HepG2 (cell line): ENCODE measurements around the gene HDLBP. TPM values are rescaled to one million over a fixed set of nuclear protein-coding genes. Genes with fewer than 3 reads are reported as not detected.

ENCODE experiments used
- ATAC-seq: fragments of 200-7000 bp; cut with Tn5 transposase; 3 replicates; pipeline ENCODE4 v1.9.1; 2020; ENCODE audit warnings: mild to moderate bottlenecking, moderate library complexity
- BruUV-seq: library from RNA; stranded (reverse); fragments of 400-500 nt; replicated peaks from 2 replicates; lab custom pipeline; 2021; lab: Mats Ljungman, UMichigan
- CTCF ChIA-PET: fragments of 300-600 bp; formaldehyde crosslinking; extraction: SDS; loops from one replicate; lab custom pipeline; 2021; ENCODE audit warnings: low total read pairs, inconsistent platforms, low intra/inter-chr PET ratio; lab: Yijun Ruan, JAX
- POLR2A ChIA-PET: fragments of 350-600 bp; sonication (Branson Sonifier 250); formaldehyde crosslinking; loops from one replicate; lab custom pipeline; 2020; ENCODE audit warnings: antibody characterized with exemption, inconsistent platforms; lab: Yijun Ruan, JAX
- DNase-seq: peaks from one replicate; pipeline ENCODE4 v3.0.0-alpha.2; 2015; ENCODE audit warnings: low spot score
- FAIRE-seq: peaks from 3 replicates; lab custom pipeline; 2011; peaks lifted over from hg19 to GRCh38; lab: Jason Lieb, UNC
- H2AFZ ChIP-seq: one replicate; pipeline ENCODE4 v1.6.1; 2011; ENCODE audit warnings: low read length, inconsistent platforms
- H3K27ac ChIP-seq: fragments of 300-600 bp; 3 replicates; pipeline ENCODE4 v1.8.0; 2011; ENCODE audit warnings: mixed run types, mild to moderate bottlenecking, mixed read lengths, low read length, inconsistent platforms; ENCODE audit not compliant: insufficient read depth; ENCODE audit errors: extremely low read length
- H3K27me3 ChIP-seq, 2 experiments: fragments of 200-600 bp in 1 of 2; 2 replicates in 1 of 2; 3 replicates in 1 of 2; pipeline versions ENCODE4 v1.6.0 to v1.8.0; 2011; ENCODE audit warnings: low read length in 2 of 2, mild to moderate bottlenecking in 2 of 2, moderate library complexity in 2 of 2, inconsistent platforms in 1 of 2; ENCODE audit not compliant: insufficient read depth in 2 of 2, control insufficient read depth in 1 of 2
- H3K36me3 ChIP-seq, 2 experiments: fragments of 200-600 bp in 1 of 2; replicated peaks in 1 of 2; 2 replicates in 1 of 2; 3 replicates in 1 of 2; pipeline versions ENCODE4 v1.5.1 to v1.8.0; 2011; ENCODE audit warnings: low read length in 2 of 2, inconsistent platforms in 1 of 2; ENCODE audit not compliant: insufficient read depth in 2 of 2, control insufficient read depth in 1 of 2
- H3K4me1 ChIP-seq: 2 replicates; pipeline ENCODE4 v1.5.1; 2012; ENCODE audit warnings: low read length, inconsistent platforms; ENCODE audit not compliant: insufficient read depth
- H3K4me2 ChIP-seq: 2 replicates; pipeline ENCODE4 v1.6.0; 2011; ENCODE audit warnings: low read depth, low read length, inconsistent platforms
- H3K4me3 ChIP-seq, 3 experiments: fragments of 200-600 bp in 1 of 3; sonication (generic), shearing (Covaris generic) in 1 of 3; replicated peaks in 1 of 3; 2 replicates each; pipeline ENCODE4 v1.5.1; 2011 to 2016; ENCODE audit warnings: low read length in 3 of 3, inconsistent platforms in 2 of 3, low read depth in 2 of 3, mild to moderate bottlenecking in 2 of 3, control low read depth in 1 of 3, mixed read lengths in 1 of 3; ENCODE audit not compliant: insufficient read depth in 1 of 3
- H3K79me2 ChIP-seq: one replicate; pipeline ENCODE4 v1.6.1; 2011; ENCODE audit warnings: low read length, inconsistent platforms; ENCODE audit not compliant: insufficient read depth
- H3K9ac ChIP-seq: 2 replicates; pipeline ENCODE4 v1.6.0; 2011; ENCODE audit warnings: mild to moderate bottlenecking, low read depth, low read length, inconsistent platforms; ENCODE audit not compliant: insufficient read depth
- H3K9me3 ChIP-seq: 2 replicates; pipeline ENCODE4 v1.5.1; 2012; ENCODE audit warnings: mild to moderate bottlenecking, low read length
- H4K20me1 ChIP-seq: 2 replicates; pipeline ENCODE4 v1.6.0; 2011; ENCODE audit warnings: inconsistent platforms, mild to moderate bottlenecking, low read length, moderate library complexity; ENCODE audit not compliant: insufficient read depth
- BRF2 ChIP-seq: sonication (generic); formaldehyde crosslinking; IDR thresholded peaks from 2 replicates; pipeline ENCODE4 v1.8.1; 2022; ENCODE audit warnings: mild to moderate bottlenecking, missing genetic modification reagents
- DNMT3B ChIP-seq: conservative IDR thresholded peaks from 2 replicates; pipeline ENCODE4 v1.6.1; 2016; ENCODE audit warnings: missing biosample characterization, control low read depth
- HNRNPLL ChIP-seq: fragments of 200-400 bp; formaldehyde crosslinking; IDR thresholded peaks from 2 replicates; pipeline ENCODE4 v1.6.1; 2017; ENCODE audit warnings: mild to moderate bottlenecking, low read depth, low read length; ENCODE audit not compliant: poor library complexity, severe bottlenecking
- MTF2 ChIP-seq: sonication (generic); formaldehyde crosslinking; IDR thresholded peaks from 2 replicates; pipeline ENCODE4 v1.5.0; 2020; ENCODE audit warnings: missing genetic modification reagents, borderline replicate concordance
- ONECUT2 ChIP-seq: sonication (generic); formaldehyde crosslinking; IDR thresholded peaks from 2 replicates; pipeline ENCODE4 v1.4.0; 2020; ENCODE audit warnings: missing genetic modification reagents
- PAF1 ChIP-seq: IDR thresholded peaks from 2 replicates; pipeline ENCODE4 v1.6.1; 2016; ENCODE audit warnings: missing genetic modification reagents, missing compliant biosample characterization
- PLRG1 ChIP-seq: fragments of 450-650 bp; conservative IDR thresholded peaks from 2 replicates; pipeline ENCODE4 v1.6.1; 2016
- RBFOX2 ChIP-seq: fragments of 200-400 bp; formaldehyde crosslinking; IDR thresholded peaks from 2 replicates; pipeline ENCODE4 v1.6.1; 2017; ENCODE audit warnings: low read depth, mild to moderate bottlenecking, low read length
- RBM22 ChIP-seq: fragments of 200-400 bp; formaldehyde crosslinking; optimal IDR thresholded peaks from 2 replicates; pipeline ENCODE3; 2017; ENCODE audit warnings: mild to moderate bottlenecking, low read length, moderate library complexity
- REPIN1 ChIP-seq: sonication (generic); formaldehyde crosslinking; IDR thresholded peaks from 2 replicates; pipeline ENCODE4 v1.8.0; 2022; ENCODE audit warnings: missing genetic modification reagents, low read depth, mild to moderate bottlenecking, borderline replicate concordance
- SAFB2 ChIP-seq: sonication (generic); formaldehyde crosslinking; IDR thresholded peaks from 2 replicates; pipeline ENCODE4 v1.5.1; 2020; ENCODE audit warnings: missing genetic modification reagents, low read depth, mild to moderate bottlenecking, borderline replicate concordance
- SALL2 ChIP-seq: sonication (generic); formaldehyde crosslinking; IDR thresholded peaks from 2 replicates; pipeline ENCODE4 v1.8.1; 2023; ENCODE audit warnings: mild to moderate bottlenecking, missing genetic modification reagents, inconsistent platforms
- SIN3B ChIP-seq: fragments of 150-350 bp; IDR thresholded peaks from 2 replicates; pipeline ENCODE4 v1.6.1; 2014; ENCODE audit warnings: low read length
- TCF7 ChIP-seq: sonication (generic); IDR thresholded peaks from 2 replicates; pipeline ENCODE4 v1.6.1; 2016; ENCODE audit warnings: antibody characterized with exemption, low read depth
- TMF1 ChIP-seq: sonication (generic); formaldehyde crosslinking; IDR thresholded peaks from 2 replicates; pipeline ENCODE4 v1.8.1; 2022; ENCODE audit warnings: low read depth, missing genetic modification reagents
- ZBTB38 ChIP-seq: sonication (generic); formaldehyde crosslinking; IDR thresholded peaks from 2 replicates; pipeline ENCODE4 v1.5.1; 2020; ENCODE audit warnings: mild to moderate bottlenecking, missing genetic modification reagents
- ZNF136 ChIP-seq: sonication (generic); formaldehyde crosslinking; IDR thresholded peaks from 2 replicates; pipeline ENCODE4 v1.8.1; 2022; ENCODE audit warnings: low read depth, mild to moderate bottlenecking, moderate library complexity, missing genetic modification reagents
- ZNF230 ChIP-seq: sonication (generic); formaldehyde crosslinking; IDR thresholded peaks from 2 replicates; pipeline ENCODE4 v1.4.0; 2020; ENCODE audit warnings: mild to moderate bottlenecking, missing genetic modification reagents
- ZNF296 ChIP-seq: sonication (generic); formaldehyde crosslinking; conservative IDR thresholded peaks from 2 replicates; pipeline ENCODE4 v1.5.0; 2020; ENCODE audit warnings: mild to moderate bottlenecking, missing genetic modification reagents
- ZNF333 ChIP-seq: sonication (generic); formaldehyde crosslinking; IDR thresholded peaks from 2 replicates; pipeline ENCODE4 v1.4.0; 2020; ENCODE audit warnings: mild to moderate bottlenecking, missing genetic modification reagents, borderline replicate concordance
- ZNF660 ChIP-seq: sonication (generic); formaldehyde crosslinking; IDR thresholded peaks from 2 replicates; pipeline ENCODE4 v1.5.1; 2020; ENCODE audit warnings: mild to moderate bottlenecking, low read depth, missing genetic modification reagents, borderline replicate concordance
- WGBS: methylation state at CpG from one replicate; pipeline ENCODE4 v1.1.6; 2017; ENCODE audit warnings: low lambda C conversion rate; 5-methylcytosine and 5-hydroxymethylcytosine counted together
- in situ Hi-C: cut with HindIII; loops from 2 replicates; pipeline ENCODE4 v1.10.0; 2017; ENCODE audit warnings: low pct_unique_long_range_greater_than_20kb; ENCODE audit not compliant: extremely low pct_ligation_motif_present
- intact Hi-C: fragments of 100-400 bp; cut with micrococcal nuclease; formaldehyde crosslinking; loops from one replicate; pipeline ENCODE4 v1.10.0; 2022; ENCODE audit not compliant: unreplicated experiment
- polyA plus RNA-seq, 8 experiments: library from polyadenylated mRNA; depleted of rRNA in 3 of 8; stranded (reverse) in 7 of 8; unstranded in 1 of 8; fragments of >200 nt; fragmentation: Illumina TruSeq in 4 of 8; extraction: Trizol in 4 of 8; gene quantifications; 2 replicates each; pipeline versions ENCODE4 v1.2.1 to v1.2.3, GENCODE V29; 2011 to 2016; ENCODE audit warnings: low read depth in 4 of 8, missing spikeins in 1 of 8, mixed read lengths in 1 of 8; ENCODE audit not compliant: insufficient read depth in 1 of 8
- total RNA-seq, 5 experiments: library from RNA; depleted of rRNA; stranded (reverse); fragments of >200 nt; fragmentation: Illumina TruSeq; extraction: Trizol; gene quantifications; 2 replicates each; pipeline ENCODE4 v1.2.3, GENCODE V29; 2016; ENCODE audit warnings: low read depth in 1 of 5

The HDLBP gene
- total and polyA plus RNA-seq, 2 of the 13 experiments (the other 11 are each of a cell fraction or from before 2014, with no cell fraction given) = 464 to 707 TPM

DNA sequence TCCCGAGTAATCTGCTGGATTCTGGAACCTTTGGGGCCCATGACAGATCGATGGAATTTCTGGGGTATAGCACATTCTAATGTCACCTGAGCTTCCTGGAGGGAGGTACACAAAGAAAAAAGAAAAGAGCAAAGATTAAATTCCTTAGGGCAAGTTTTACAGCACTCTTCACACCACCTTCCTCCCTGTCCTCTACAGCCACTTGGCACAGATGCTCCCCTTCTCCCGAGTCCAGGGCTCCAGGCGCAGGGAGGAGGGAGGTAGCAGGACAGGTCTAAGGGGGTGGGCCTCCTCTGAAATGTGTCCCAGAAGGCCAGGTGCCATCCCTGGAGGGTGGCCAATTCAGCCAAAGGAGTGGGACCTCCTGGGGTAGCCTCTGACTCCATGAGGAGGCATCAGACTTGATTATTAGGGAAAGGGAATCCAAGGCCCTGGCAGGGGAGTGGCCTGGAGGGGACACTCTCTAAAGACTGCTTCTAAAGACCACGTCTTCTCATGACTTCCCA, 76.7 kb downstream of the HDLBP start:
- H3K36me3 ChIP-seq = peaks cover 84 to 98% of the 10 kb centered on the region in 2 experiments
- H3K27ac ChIP-seq = no peak overlapping the region
- peaks cover 12% of the 10 kb centered on the region for H3K79me2 ChIP-seq
- no peak overlapping the region for H3K9ac ChIP-seq
- H3K4me3 ChIP-seq = no peak overlapping the region
- no peaks in the 10 kb centered on the region for H3K9me3 ChIP-seq
- intact Hi-C loops = no loop called here
- 86% methylated on average over 5 of the region's 5 CpGs for WGBS
- H3K4me1 ChIP-seq = no peaks in the 10 kb centered on the region
- no peak overlapping the region for H3K4me2 ChIP-seq
- in situ Hi-C loops = no loop called here
- POLR2A ChIA-PET = no interaction called here
- ATAC-seq (no peak), DNase-seq (no peak), FAIRE-seq (no peak)
- no peaks in the 10 kb centered on the region for H3K27me3 ChIP-seq
- H4K20me1 ChIP-seq = peaks cover 38% of the 10 kb centered on the region; the same call in 1 of the 2 replicates
- BruUV-seq = TSS peak; percentile 10
- CTCF ChIA-PET = no interaction called here
- no peak overlapping the region for H2AFZ ChIP-seq
- TF ChIP-seq ZNF660 (CRISPR knock-in tag) = no peak
- TF ChIP-seq RBM22 = peak; percentile 90

DNA sequence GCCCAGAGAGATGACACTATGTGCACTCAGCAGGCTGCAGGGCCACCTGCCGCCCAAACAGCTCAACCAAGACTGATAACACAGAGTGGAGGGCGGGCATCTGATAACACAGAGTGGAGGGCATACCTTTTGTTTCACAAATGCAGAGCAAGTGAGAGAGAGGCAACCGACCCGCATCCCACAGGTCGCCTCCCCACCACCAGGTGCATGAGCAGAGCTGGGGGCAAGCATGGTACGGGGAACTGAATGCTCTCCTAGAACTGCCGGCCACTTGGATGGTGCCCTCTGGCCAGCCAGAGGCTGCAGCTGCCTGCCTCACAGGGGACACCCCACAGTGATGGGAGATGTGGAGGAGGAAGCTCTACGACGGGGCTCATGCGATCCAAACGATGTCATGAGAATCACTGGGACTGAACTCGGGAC, 77.5 kb downstream of the HDLBP start:
- in situ Hi-C loops = no loop called here
- DNase-seq (no peak), FAIRE-seq (no peak), ATAC-seq (no peak)
- POLR2A ChIA-PET = no interaction called here
- no TSS peak for BruUV-seq
- Histone ChIP-seq H3K4me1 (no peaks in the 10 kb centered on the region), H3K9me3 (no peaks in the 10 kb centered on the region), H3K4me3 (no peak overlapping the region), H3K27ac (no peak overlapping the region), H3K36me3 (peaks cover 85 to 98% of the 10 kb centered on the region in 2 experiments), H4K20me1 (peaks cover 44% of the 10 kb centered on the region; the same call in 1 of the 2 replicates), H2AFZ (no peak overlapping the region), H3K79me2 (peaks cover 12% of the 10 kb centered on the region), H3K27me3 (no peaks in the 10 kb centered on the region), H3K9ac (no peak overlapping the region), H3K4me2 (no peak overlapping the region)
- WGBS = 97% methylated on average over 12 of the region's 12 CpGs
- intact Hi-C loops = no loop called here
- CTCF ChIA-PET = no interaction called here
- TF ChIP-seq REPIN1 (CRISPR knock-in tag) = no peak
- no peak for TF ChIP-seq ONECUT2
- TF ChIP-seq ZBTB38 = no peak
- no peak for TF ChIP-seq HNRNPLL
- TF ChIP-seq SAFB2 (CRISPR knock-in tag) = no peak
- no peak for TF ChIP-seq TMF1 (CRISPR knock-in tag)
- no peak for TF ChIP-seq ZNF333 (CRISPR knock-in tag)
- no peak for TF ChIP-seq BRF2 (CRISPR knock-in tag)
- no peak for TF ChIP-seq MTF2 (CRISPR knock-in tag)
- no peak for TF ChIP-seq ZNF230 (CRISPR knock-in tag)
- no peak for TF ChIP-seq ZNF136 (CRISPR knock-in tag)
- TF ChIP-seq PLRG1 = no peak
- no peak for TF ChIP-seq SALL2 (CRISPR knock-in tag)
- no peak for TF ChIP-seq TCF7
- TF ChIP-seq DNMT3B (CRISPR knock-in tag) = no peak
- 0 out of 2 replicates have a peak, but pooled peaks have one; percentile 21 for TF ChIP-seq ZNF296 (CRISPR knock-in tag)
- TF ChIP-seq RBFOX2 = 0 out of 2 replicates have a peak, but pooled peaks have one; percentile 22
- TF ChIP-seq PAF1 = no peak
- TF ChIP-seq SIN3B = no peak
